ENCODE measurements around the gene SCFD2. TPM values are rescaled to one million over a fixed set of nuclear protein-coding genes. Genes with fewer than 3 reads are reported as not detected.
A peak's percentile ranks its signal among the peaks of the same experiment; 100 is the strongest.
"Not testable (repeated sequence)": the region's sequence is repeated elsewhere in the genome, so short reads cannot be mapped to it uniquely, and the experiment has no call there.

SCFD2 gene
- polyA plus RNA-seq (5.0 and 8.3 TPM in 2 replicates), polyA minus RNA-seq (20.5 and 20.8 TPM in 2 replicates)

GRCh38 chr4:53365486-53366300 lies at the start of gene SCFD2:
TSS of gene SCFD2 (minus strand) at chr4:53366061.
- H3K27ac ChIP-seq (ENCODE audit: low read length) = peak within 1 kb of the TSS; percentile 33
- no peaks in the 10 kb centered on the region for H3K79me2 ChIP-seq (replicated peaks; ENCODE audit: insufficient read depth, low read length)

GRCh38 chr4:53409479-53409878 lies 43.6 kb upstream of the SCFD2 start:
- not testable (repeated sequence) for H3K36me3 ChIP-seq (ENCODE audit: insufficient read depth, low read length); H3K4me3 ChIP-seq (ENCODE audit: low read length); H2AFZ ChIP-seq (ENCODE audit: low read depth, low read length); H3K27ac ChIP-seq (ENCODE audit: low read length); H3K4me2 ChIP-seq (ENCODE audit: low read length); H3K9ac ChIP-seq (ENCODE audit: low read length); H3K9me3 ChIP-seq (ENCODE audit: low read length); H4K20me1 ChIP-seq (ENCODE audit: insufficient read depth); H3K27me3 ChIP-seq (ENCODE audit: insufficient read depth, low read depth, low read length); H3F3A ChIP-seq (ENCODE audit: insufficient read depth, low read length, poor library complexity, severe bottlenecking); H3K9me2 ChIP-seq (ENCODE audit: insufficient read depth, low read length)
- peaks cover 18% of the 10 kb centered on the region for H3K79me2 ChIP-seq (replicated peaks; ENCODE audit: insufficient read depth, low read length)

More at GRCh38 chr4:53365486-53366300, at the start of gene SCFD2:
- peak within 1 kb of the TSS; percentile 94 for H3K4me3 ChIP-seq (ENCODE audit: low read length)
- H4K20me1 ChIP-seq (ENCODE audit: insufficient read depth) = no peaks in the 10 kb centered on the region
- no peaks in the 10 kb centered on the region for H3K9me3 ChIP-seq (ENCODE audit: low read length)
- TF ChIP-seq RAD21 (conservative IDR thresholded peaks at IDR 0.05) = peak; percentile 39
- no peak for TF ChIP-seq EZH2 (IDR thresholded peaks at IDR 0.05; ENCODE audit: borderline replicate concordance, insufficient read depth, low read length, poor library complexity, severe bottlenecking)
- TF ChIP-seq POLR2AphosphoS5 (IDR thresholded peaks at IDR 0.05) = peak; percentile 22
- TF ChIP-seq EP300 (conservative IDR thresholded peaks at IDR 0.05; ENCODE audit: poor library complexity, severe bottlenecking) = peak; percentile 21
- TF ChIP-seq MXI1 (conservative IDR thresholded peaks at IDR 0.05; ENCODE audit: poor library complexity, severe bottlenecking) = peak; percentile 100
- no peak for TF ChIP-seq SMC3 (conservative IDR thresholded peaks at IDR 0.05; ENCODE audit: poor library complexity)
- TF ChIP-seq CTCF (IDR thresholded peaks at IDR 0.05; ENCODE audit: poor library complexity, severe bottlenecking) = no peak
- H3K4me2 ChIP-seq (ENCODE audit: low read length) = peak within 1 kb of the TSS; percentile 84
- no peaks in the 10 kb centered on the region for H3K36me3 ChIP-seq (ENCODE audit: insufficient read depth, low read length)
- peak within 1 kb of the TSS; percentile 83 for H2AFZ ChIP-seq (ENCODE audit: low read depth, low read length)
- H3K27me3 ChIP-seq (ENCODE audit: insufficient read depth, low read depth, low read length) = peaks cover 12% of the 10 kb centered on the region
- H3F3A ChIP-seq (ENCODE audit: insufficient read depth, low read length, poor library complexity, severe bottlenecking) = no peaks in the 10 kb centered on the region
- no peaks in the 10 kb centered on the region for H3K9me2 ChIP-seq (ENCODE audit: insufficient read depth, low read length)
- peak within 1 kb of the TSS; percentile 54 for H3K9ac ChIP-seq (ENCODE audit: low read length)

DNA sequence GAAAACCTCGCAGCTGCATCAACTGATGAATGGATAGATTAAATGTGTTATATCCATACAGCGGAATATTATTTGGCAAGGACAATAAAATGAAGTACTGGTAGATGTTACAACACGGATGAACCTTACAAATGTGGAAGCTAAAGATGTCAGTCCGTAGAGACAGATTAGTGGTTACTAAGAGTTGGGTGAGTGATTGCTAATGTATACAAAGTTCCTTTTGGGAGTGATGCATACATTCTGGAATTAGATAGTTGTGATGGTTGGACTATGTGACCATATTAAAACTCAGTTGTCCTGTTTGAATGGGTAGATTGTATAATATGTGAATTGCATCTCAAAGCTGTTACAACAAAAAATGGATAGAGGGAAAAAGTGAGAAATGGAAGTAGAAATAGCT lies 14.4 kb upstream of the SCFD2 start:
- H3K27ac ChIP-seq (ENCODE audit: low read length) = no peak overlapping the region
- H3K9me3 ChIP-seq (ENCODE audit: low read length) = no peaks in the 10 kb centered on the region
- H4K20me1 ChIP-seq (ENCODE audit: insufficient read depth) = no peaks in the 10 kb centered on the region
- peak overlapping the region; percentile 91 for H3K4me3 ChIP-seq (ENCODE audit: low read length)
- no peaks in the 10 kb centered on the region for H3K27me3 ChIP-seq (ENCODE audit: insufficient read depth, low read depth, low read length)
- H3K4me2 ChIP-seq (ENCODE audit: low read length) = no peak overlapping the region
- H3K9ac ChIP-seq (ENCODE audit: low read length) = no peak overlapping the region
- TF ChIP-seq SMC3 (conservative IDR thresholded peaks at IDR 0.05; ENCODE audit: poor library complexity) (no peak), EZH2 (IDR thresholded peaks at IDR 0.05; ENCODE audit: borderline replicate concordance, insufficient read depth, low read length, poor library complexity, severe bottlenecking) (no peak), RAD21 (conservative IDR thresholded peaks at IDR 0.05) (no peak), EP300 (conservative IDR thresholded peaks at IDR 0.05; ENCODE audit: poor library complexity, severe bottlenecking) (no peak), CTCF (IDR thresholded peaks at IDR 0.05; ENCODE audit: poor library complexity, severe bottlenecking) (no peak), POLR2AphosphoS5 (IDR thresholded peaks at IDR 0.05) (no peak), TAF1 (IDR thresholded peaks at IDR 0.05; ENCODE audit: low read depth) (no peak), REST (IDR thresholded peaks at IDR 0.05; ENCODE audit: borderline replicate concordance) (no peak), MXI1 (conservative IDR thresholded peaks at IDR 0.05; ENCODE audit: poor library complexity, severe bottlenecking) (no peak)
- H2AFZ ChIP-seq (ENCODE audit: low read depth, low read length) = no peak overlapping the region
- H3K79me2 ChIP-seq (replicated peaks; ENCODE audit: insufficient read depth, low read length) = peaks cover 43% of the 10 kb centered on the region
- no peaks in the 10 kb centered on the region for H3F3A ChIP-seq (ENCODE audit: insufficient read depth, low read length, poor library complexity, severe bottlenecking)
- H3K9me2 ChIP-seq (ENCODE audit: insufficient read depth, low read length) = no peaks in the 10 kb centered on the region
- H3K36me3 ChIP-seq (ENCODE audit: insufficient read depth, low read length) = peaks cover 4% of the 10 kb centered on the region
